Prostate gland (tissue), 2 donors: ENCODE measurements around the gene ACOT9. TPM values are rescaled to one million over a fixed set of nuclear protein-coding genes. Genes with fewer than 3 reads are reported as not detected.
"Not testable (repeated sequence)": the region's sequence is repeated elsewhere in the genome, so short reads cannot be mapped to it uniquely, and the experiment has no call there.

Source experiments
- DNase-seq: peaks from one replicate; pipeline ENCODE4 v3.0.0-alpha.2; 2019; ENCODE audit warnings: low spot score
- H3K27ac ChIP-seq, 2 donors: fragments of 200-600 bp; sonication (generic); 2 replicates each; pipeline ENCODE4 v1.5.1; 2017 to 2019
- H3K27me3 ChIP-seq: fragments of 200-600 bp; sonication (generic); replicated peaks from 2 replicates; pipeline ENCODE4 v1.5.1; 2019; ENCODE audit not compliant: insufficient read depth
- H3K36me3 ChIP-seq, 2 donors: fragments of 200-600 bp; sonication (generic); 1 replicate in 1 of 2; 2 replicates in 1 of 2; pipeline versions ENCODE4 v1.5.1 to v1.8.1; 2017 to 2019
- H3K4me1 ChIP-seq: fragments of 200-600 bp; sonication (generic); replicated peaks from 2 replicates; pipeline ENCODE4 v1.5.1; 2019
- H3K4me3 ChIP-seq, 2 donors: fragments of 200-600 bp; sonication (generic); 2 replicates each; pipeline ENCODE4 v1.5.1; 2017 to 2019
- H3K9me3 ChIP-seq: fragments of 200-600 bp; sonication (generic); 2 replicates; pipeline ENCODE4 v1.5.1; 2017
- CTCF ChIP-seq, 4 experiments: fragments of 200-600 bp in 2 of 4; fragments of 450-650 bp in 2 of 4; sonication (generic) in 2 of 4; IDR thresholded peaks; 1 replicate in 3 of 4; 2 replicates in 1 of 4; pipeline ENCODE4 v1.5.1; 2016 to 2019; ENCODE audit warnings: antibody characterized with exemption in 4 of 4, mild to moderate bottlenecking in 2 of 4, moderate library complexity in 2 of 4
- POLR2A ChIP-seq: fragments of 450-650 bp; IDR thresholded peaks from one replicate; pipeline ENCODE4 v1.6.1; 2016; ENCODE audit warnings: antibody characterized with exemption, mild to moderate bottlenecking
- POLR2AphosphoS5 ChIP-seq: sonication (generic); formaldehyde crosslinking; IDR thresholded peaks from one replicate; pipeline ENCODE4 v1.6.1; 2017; ENCODE audit warnings: antibody characterized with exemption
- WGBS: methylation state at CpG from one replicate; pipeline ENCODE4 v1.1.5; 2018; 5-methylcytosine and 5-hydroxymethylcytosine counted together
- intact Hi-C: fragments of 100-400 bp; cut with DNase I; formaldehyde crosslinking; loops from one replicate; pipeline ENCODE4 v1.14.2; 2022
- total RNA-seq, 2 donors: library from RNA; depleted of rRNA; stranded (reverse); fragments of >200 nt; gene quantifications; one replicate each; pipeline ENCODE4 v1.1.0, GENCODE V29; 2016

Gene ACOT9
- total RNA-seq, 2 donors from 2014 or later = 19.6 to 31.5 TPM

GRCh38 chrX:23779025-23779424, 35.9 kb upstream of the ACOT9 start:
- no peaks in the 10 kb centered on the region for H3K4me1 ChIP-seq
- H3K36me3 ChIP-seq = no peaks in the 10 kb centered on the region
- no peak for DNase-seq
- H3K9me3 ChIP-seq = no peaks in the 10 kb centered on the region
- no peaks in the 10 kb centered on the region for H3K27me3 ChIP-seq
- H3K4me3 ChIP-seq = no peak overlapping the region
- intact Hi-C loops = no loop called here
- no peak overlapping the region for H3K27ac ChIP-seq
- TF ChIP-seq POLR2AphosphoS5 = no peak
- TF ChIP-seq POLR2A = no peak
- TF ChIP-seq CTCF (IDR thresholded peaks at IDR 0.05) = no peak
- WGBS = 71% methylated on average over 4 of the region's 4 CpGs

- H3K4me3 ChIP-seq = no peak overlapping the region
- no peaks in the 10 kb centered on the region for H3K9me3 ChIP-seq
- 93% methylated on average over 3 of the region's 3 CpGs for WGBS
- H3K4me1 ChIP-seq = no peaks in the 10 kb centered on the region
- no peak for TF ChIP-seq POLR2A
- no peak for TF ChIP-seq CTCF (IDR thresholded peaks at IDR 0.05)
- no peak for TF ChIP-seq POLR2AphosphoS5
- intact Hi-C loops = no loop called here
- no peak for DNase-seq
- no peak overlapping the region for H3K27ac ChIP-seq
- no peaks in the 10 kb centered on the region for H3K36me3 ChIP-seq
- no peaks in the 10 kb centered on the region for H3K27me3 ChIP-seq
These were observed 33.3 kb upstream of the ACOT9 start for GRCh38 chrX:23776363-23776762.

GRCh38 chrX:23773601-23774175, 30.6 kb upstream of the ACOT9 start:
- peak; percentile 8 for TF ChIP-seq POLR2AphosphoS5
- TF ChIP-seq POLR2A = no peak
- no peak for TF ChIP-seq CTCF (IDR thresholded peaks at IDR 0.05)
- intact Hi-C loops = no loop called here
- Histone ChIP-seq H3K4me3 (no peak overlapping the region), H3K27ac (no peak overlapping the region), H3K36me3 (no peaks in the 10 kb centered on the region), H3K4me1 (no peaks in the 10 kb centered on the region), H3K9me3 (no peaks in the 10 kb centered on the region), H3K27me3 (no peaks in the 10 kb centered on the region)
- WGBS = 73% methylated on average over 3 of the region's 3 CpGs
- no peak for DNase-seq

- WGBS = 84% methylated on average over 5 of the region's 7 CpGs
- intact Hi-C loops, H3K4me3 ChIP-seq, H3K36me3 ChIP-seq, H3K27me3 ChIP-seq, H3K27ac ChIP-seq, DNase-seq, H3K4me1 ChIP-seq, H3K9me3 ChIP-seq: not testable (repeated sequence)
These were observed 28.0 kb upstream of the ACOT9 start for GRCh38 chrX:23771086-23771485.

GRCh38 chrX:23770142-23770541, 27.1 kb upstream of the ACOT9 start:
- Histone ChIP-seq H3K27me3 (no peaks in the 10 kb centered on the region), H3K9me3 (no peaks in the 10 kb centered on the region), H3K4me1 (no peaks in the 10 kb centered on the region), H3K27ac (no peak overlapping the region), H3K36me3 (no peaks in the 10 kb centered on the region), H3K4me3 (no peak overlapping the region)
- intact Hi-C loops = no loop called here
- WGBS = 55% methylated on average over 2 of the region's 2 CpGs
- TF ChIP-seq CTCF (IDR thresholded peaks at IDR 0.05) = no peak
- no peak for DNase-seq
